Measurements from ENCODE around the gene CROCC2. TPM values are rescaled to one million over a fixed set of nuclear protein-coding genes. Genes with fewer than 3 reads are reported as not detected.

Gene CROCC2
- total RNA-seq, 1 experiment from 2014 or later: not detected

GRCh38 chr2:240994171-240994896 lies 88.2 kb downstream of the CROCC2 start:
- in situ Hi-C loops (cut with HindIII; ENCODE audit: low pct_unique_long_range_greater_than_20kb, low sequenced_read_pairs): no loop called here
- no peak for DNase-seq (ENCODE audit: low read depth, low spot score)

- in situ Hi-C loops (cut with HindIII; ENCODE audit: low pct_unique_long_range_greater_than_20kb, low sequenced_read_pairs): no loop called here
Measured at GRCh38 chr2:240995041-240996021, 89.2 kb downstream of the CROCC2 start.

GRCh38 chr2:240996161-240996833 lies 90.2 kb downstream of the CROCC2 start:
- DNase-seq (ENCODE audit: low read depth, low spot score): no peak
- in situ Hi-C loops (cut with HindIII; ENCODE audit: low pct_unique_long_range_greater_than_20kb, low sequenced_read_pairs): no loop called here

More at GRCh38 chr2:240995041-240996021, 89.2 kb downstream of the CROCC2 start:
- no peak for DNase-seq (ENCODE audit: low read depth, low spot score)

- DNase-seq (ENCODE audit: low read depth, low spot score): no peak
- in situ Hi-C loops (cut with HindIII; ENCODE audit: low pct_unique_long_range_greater_than_20kb, low sequenced_read_pairs): no loop called here
Measured at GRCh38 chr2:240996834-240997140, 90.7 kb downstream of the CROCC2 start.

DNA sequence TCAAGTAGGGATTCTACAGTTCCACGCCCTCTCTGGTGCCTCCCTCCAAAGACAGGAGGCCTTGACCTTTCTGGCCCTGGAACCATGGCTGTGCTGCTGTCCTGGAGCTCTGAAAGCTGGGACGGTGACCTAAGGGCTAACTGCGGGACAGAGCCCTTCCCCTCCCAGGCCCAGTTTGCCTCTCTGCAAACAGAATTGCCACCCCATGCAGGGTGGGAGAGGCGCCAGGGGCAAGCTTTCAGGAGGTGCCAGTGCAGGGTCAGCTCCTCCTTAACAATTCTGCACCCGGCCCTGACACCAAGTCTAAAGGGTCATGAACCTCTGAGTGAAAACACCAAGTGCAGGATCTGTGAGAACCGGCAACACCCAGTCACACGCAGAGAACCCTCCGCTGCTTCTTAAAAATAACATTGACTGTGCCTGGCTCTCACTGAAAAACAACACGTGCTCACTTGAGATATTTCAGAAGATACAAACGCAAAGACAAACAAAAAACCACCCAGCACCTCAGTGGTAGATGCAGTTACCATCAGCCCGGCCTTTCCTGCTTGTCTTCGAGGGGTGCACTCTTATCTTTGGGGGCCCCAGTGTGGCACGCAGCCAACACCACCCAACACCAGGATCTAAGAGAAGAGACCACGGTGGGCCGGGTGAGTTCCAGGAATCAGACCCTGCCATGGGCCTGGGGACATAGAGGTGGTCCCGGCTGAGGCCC lies 91.2 kb downstream of the CROCC2 start:
- no peak for DNase-seq (ENCODE audit: low read depth, low spot score)
- in situ Hi-C loops (cut with HindIII; ENCODE audit: low pct_unique_long_range_greater_than_20kb, low sequenced_read_pairs): no loop called here

GRCh38 chr2:240997856-240998705 lies 91.9 kb downstream of the CROCC2 start, which contains the start of gene SNED1:
Gene SNED1 (plus strand): TSS chr2:240998618. CDS start chr2:240998838, 220 bp downstream.
- in situ Hi-C loops (cut with HindIII; ENCODE audit: low pct_unique_long_range_greater_than_20kb, low sequenced_read_pairs): no loop called here
- DNase-seq (ENCODE audit: low read depth, low spot score): peak; percentile 64

- in situ Hi-C loops (cut with HindIII; ENCODE audit: low pct_unique_long_range_greater_than_20kb, low sequenced_read_pairs): no loop called here
- DNase-seq (ENCODE audit: low read depth, low spot score): no peak
Measured at GRCh38 chr2:240998706-240998994, 92.5 kb downstream of the CROCC2 start.

GRCh38 chr2:240998995-240999791 lies 93.1 kb downstream of the CROCC2 start:
- in situ Hi-C loops (cut with HindIII; ENCODE audit: low pct_unique_long_range_greater_than_20kb, low sequenced_read_pairs): no loop called here
- no peak for DNase-seq (ENCODE audit: low read depth, low spot score)

GRCh38 chr2:240999873-241000541 lies 93.9 kb downstream of the CROCC2 start:
- DNase-seq (ENCODE audit: low read depth, low spot score): no peak
- in situ Hi-C loops (cut with HindIII; ENCODE audit: low pct_unique_long_range_greater_than_20kb, low sequenced_read_pairs): no loop called here

- in situ Hi-C loops (cut with HindIII; ENCODE audit: low pct_unique_long_range_greater_than_20kb, low sequenced_read_pairs): no loop called here
Measured at GRCh38 chr2:241000831-241001321, 94.7 kb downstream of the CROCC2 start.

DNA sequence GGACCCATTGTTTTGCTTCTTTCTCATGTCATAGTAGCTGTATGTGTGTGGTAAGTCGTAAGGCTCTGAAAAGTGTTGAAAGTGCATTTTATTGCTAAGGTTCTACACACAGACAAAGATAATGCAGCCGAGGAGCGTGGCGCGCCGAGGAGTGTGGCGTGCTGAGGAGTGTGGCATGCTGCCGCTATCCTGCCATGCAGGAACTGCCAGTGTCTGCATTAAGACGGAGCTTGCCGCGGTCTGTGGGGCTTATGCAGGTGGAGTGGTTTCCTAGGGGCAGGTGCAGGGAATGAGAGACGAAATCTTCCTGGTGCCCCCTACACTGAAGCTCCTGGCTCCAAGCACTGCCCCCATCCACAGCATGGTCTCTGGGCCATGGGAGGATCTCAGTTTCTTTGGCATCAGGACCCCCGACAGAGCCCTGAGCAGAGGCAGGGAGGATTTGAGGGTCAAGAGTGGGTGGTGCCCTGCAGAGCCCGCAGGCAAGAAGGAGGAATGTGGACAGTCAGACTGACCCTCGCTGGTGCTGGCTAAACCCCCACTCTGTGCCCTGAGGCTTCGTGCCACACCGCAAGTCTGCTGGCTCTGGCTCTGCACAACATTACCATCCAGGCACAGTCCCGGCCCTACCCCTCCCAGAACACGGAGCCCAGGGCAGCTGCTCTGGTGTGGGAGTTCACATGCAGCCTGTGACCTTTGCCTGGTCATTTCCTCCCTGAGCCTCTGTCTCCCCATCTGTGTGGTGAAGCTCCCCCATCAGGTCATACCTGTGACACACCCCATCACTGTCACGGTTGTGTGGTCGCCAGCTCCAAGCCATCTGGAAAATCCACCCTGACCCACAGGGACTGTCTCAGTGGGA lies 95.5 kb downstream of the CROCC2 start:
- DNase-seq (ENCODE audit: low read depth, low spot score): no peak
- in situ Hi-C loops (cut with HindIII; ENCODE audit: low pct_unique_long_range_greater_than_20kb, low sequenced_read_pairs): no loop called here

More at GRCh38 chr2:241000831-241001321, 94.7 kb downstream of the CROCC2 start:
- no peak for DNase-seq (ENCODE audit: low read depth, low spot score)

DNA sequence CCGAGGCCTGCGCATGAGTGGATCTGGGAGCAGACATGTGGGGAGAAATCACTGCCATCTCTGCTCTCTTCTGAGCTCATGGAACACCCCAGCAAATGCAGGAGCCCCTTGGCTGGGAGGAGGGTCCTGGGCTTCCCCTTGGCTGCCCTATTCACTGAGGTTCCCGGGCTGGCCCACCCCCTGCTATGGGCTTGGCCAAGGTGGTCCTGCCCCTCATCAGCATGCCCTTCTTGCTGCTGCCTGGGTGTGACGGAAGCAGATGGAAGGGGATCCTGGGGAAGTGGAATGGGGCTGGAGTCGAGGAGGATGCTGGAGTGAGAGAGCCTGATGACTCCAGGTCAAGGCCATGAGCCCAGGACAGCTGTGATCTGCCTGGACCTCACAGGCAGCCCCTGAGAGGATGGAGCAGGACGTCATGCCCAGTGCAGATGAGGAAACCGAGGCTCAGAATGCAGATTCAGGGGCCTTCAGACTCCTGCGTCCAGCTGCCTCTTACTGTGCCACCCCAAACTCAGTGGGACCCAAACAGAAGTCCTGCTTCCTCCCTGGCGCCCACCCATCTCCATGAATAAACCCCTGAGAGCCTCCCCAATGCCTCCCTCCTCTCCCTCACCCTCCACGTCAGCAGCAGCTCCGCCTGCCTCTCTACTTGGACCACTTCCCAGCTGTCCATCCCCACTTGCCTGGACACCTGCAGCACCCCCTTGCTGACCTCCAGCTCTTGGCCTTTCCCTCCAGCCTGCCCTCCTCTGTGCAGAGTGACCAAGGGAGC lies 96.3 kb downstream of the CROCC2 start:
- DNase-seq (ENCODE audit: low read depth, low spot score): no peak
- in situ Hi-C loops (cut with HindIII; ENCODE audit: low pct_unique_long_range_greater_than_20kb, low sequenced_read_pairs): no loop called here

- in situ Hi-C loops (cut with HindIII; ENCODE audit: low pct_unique_long_range_greater_than_20kb, low sequenced_read_pairs): no loop called here
- DNase-seq (ENCODE audit: low read depth, low spot score): no peak
Measured at GRCh38 chr2:241003047-241003360, 96.9 kb downstream of the CROCC2 start.

- in situ Hi-C loops (cut with HindIII; ENCODE audit: low pct_unique_long_range_greater_than_20kb, low sequenced_read_pairs): no loop called here
- DNase-seq (ENCODE audit: low read depth, low spot score): no peak
Measured at GRCh38 chr2:241003369-241003768, 97.2 kb downstream of the CROCC2 start.

All from SK-MEL-5 (cell line).